Activated naive CD8-positive, alpha-beta T cell (primary cell): ENCODE data around the gene FNBP1.
A peak's percentile ranks its signal among the peaks of the same experiment; 100 is the strongest.

Experiments
- H3K27ac Mint-ChIP-seq: one replicate; pipeline ENCODE4 v1.8.0; 2021; ENCODE audit warnings: mixed read lengths
- H3K27me3 Mint-ChIP-seq: one replicate; pipeline ENCODE4 v1.8.0; 2021; ENCODE audit warnings: mixed read lengths
- H3K36me3 Mint-ChIP-seq: one replicate; pipeline ENCODE4 v1.8.0; 2021; ENCODE audit warnings: mixed read lengths
- H3K4me1 Mint-ChIP-seq: one replicate; pipeline ENCODE4 v1.8.0; 2021; ENCODE audit warnings: low read depth, mixed read lengths
- H3K4me3 Mint-ChIP-seq: one replicate; pipeline ENCODE4 v1.8.0; 2021; ENCODE audit warnings: mild to moderate bottlenecking, mixed read lengths
- H3K9me3 Mint-ChIP-seq: one replicate; pipeline ENCODE4 v1.8.0; 2021; ENCODE audit warnings: low read depth, mixed read lengths

Gene FNBP1

GRCh38 chr9:130042885-130043653 is at the start of gene FNBP1:
Gene FNBP1, minus strand, starts transcription at chr9:130043189. Its CDS starts 214 bp downstream, at chr9:130042975.
- H3K9me3 Mint-ChIP-seq: no peaks in the 10 kb centered on the region
- H3K27me3 Mint-ChIP-seq: no peaks in the 10 kb centered on the region
- peaks cover 44% of the 10 kb centered on the region for H3K4me1 Mint-ChIP-seq
- H3K36me3 Mint-ChIP-seq: no peaks in the 10 kb centered on the region
- H3K27ac Mint-ChIP-seq: peak within 1 kb of the TSS; percentile 100
- peak within 1 kb of the TSS; percentile 100 for H3K4me3 Mint-ChIP-seq

- H3K36me3 Mint-ChIP-seq: peaks cover 15% of the 10 kb centered on the region
- no peak overlapping the region for H3K4me3 Mint-ChIP-seq
- H3K27ac Mint-ChIP-seq: no peak overlapping the region
- H3K4me1 Mint-ChIP-seq: peaks cover 3% of the 10 kb centered on the region
- no peaks in the 10 kb centered on the region for H3K9me3 Mint-ChIP-seq
- H3K27me3 Mint-ChIP-seq: no peaks in the 10 kb centered on the region
Measured at GRCh38 chr9:130090915-130091314, 47.9 kb upstream of the FNBP1 start.

GRCh38 chr9:130089141-130089540 is 46.2 kb upstream of the FNBP1 start:
- Mint-ChIP-seq H3K27me3 (no peaks in the 10 kb centered on the region), H3K36me3 (peaks cover 12% of the 10 kb centered on the region), H3K4me1 (peaks cover 3% of the 10 kb centered on the region)

GRCh38 chr9:130088051-130088450 is 45.1 kb upstream of the FNBP1 start:
- Mint-ChIP-seq H3K36me3 (peaks cover 12% of the 10 kb centered on the region), H3K4me1 (peaks cover 3% of the 10 kb centered on the region), H3K27ac (peak overlapping the region; percentile 7), H3K9me3 (no peaks in the 10 kb centered on the region), H3K27me3 (no peaks in the 10 kb centered on the region), H3K4me3 (no peak overlapping the region)

More at GRCh38 chr9:130089141-130089540, 46.2 kb upstream of the FNBP1 start:
- Mint-ChIP-seq H3K27ac (no peak overlapping the region), H3K9me3 (no peaks in the 10 kb centered on the region), H3K4me3 (no peak overlapping the region)

- H3K4me3 Mint-ChIP-seq: no peak overlapping the region
- peaks cover 16% of the 10 kb centered on the region for H3K36me3 Mint-ChIP-seq
- no peak overlapping the region for H3K27ac Mint-ChIP-seq
- H3K4me1 Mint-ChIP-seq: no peaks in the 10 kb centered on the region
- H3K9me3 Mint-ChIP-seq: no peaks in the 10 kb centered on the region
- H3K27me3 Mint-ChIP-seq: no peaks in the 10 kb centered on the region
Measured at GRCh38 chr9:130084337-130084736, 41.3 kb upstream of the FNBP1 start.

GRCh38 chr9:130078547-130078946 is 35.6 kb upstream of the FNBP1 start:
- peaks cover 26% of the 10 kb centered on the region for H3K36me3 Mint-ChIP-seq
- no peak overlapping the region for H3K4me3 Mint-ChIP-seq
- no peaks in the 10 kb centered on the region for H3K27me3 Mint-ChIP-seq
- H3K27ac Mint-ChIP-seq: peak overlapping the region; percentile 37
- no peaks in the 10 kb centered on the region for H3K9me3 Mint-ChIP-seq
- H3K4me1 Mint-ChIP-seq: peaks cover 6% of the 10 kb centered on the region

- H3K9me3 Mint-ChIP-seq: no peaks in the 10 kb centered on the region
- peaks cover 27% of the 10 kb centered on the region for H3K4me1 Mint-ChIP-seq
- no peaks in the 10 kb centered on the region for H3K27me3 Mint-ChIP-seq
- no peak overlapping the region for H3K27ac Mint-ChIP-seq
- peaks cover 10% of the 10 kb centered on the region for H3K36me3 Mint-ChIP-seq
- no peak overlapping the region for H3K4me3 Mint-ChIP-seq
Measured at GRCh38 chr9:130073373-130073772, 30.4 kb upstream of the FNBP1 start.

GRCh38 chr9:130072515-130073235 is 29.7 kb upstream of the FNBP1 start:
- H3K4me1 Mint-ChIP-seq: peaks cover 32% of the 10 kb centered on the region
- peaks cover 6% of the 10 kb centered on the region for H3K36me3 Mint-ChIP-seq
- no peak overlapping the region for H3K4me3 Mint-ChIP-seq
- no peaks in the 10 kb centered on the region for H3K27me3 Mint-ChIP-seq
- no peaks in the 10 kb centered on the region for H3K9me3 Mint-ChIP-seq
- peak overlapping the region; percentile 59 for H3K27ac Mint-ChIP-seq

- Mint-ChIP-seq H3K36me3 (peaks cover 3% of the 10 kb centered on the region), H3K27me3 (no peaks in the 10 kb centered on the region), H3K4me1 (peaks cover 34% of the 10 kb centered on the region), H3K27ac (peak overlapping the region; percentile 46), H3K9me3 (no peaks in the 10 kb centered on the region), H3K4me3 (no peak overlapping the region)
Measured at GRCh38 chr9:130069048-130069447, 26.1 kb upstream of the FNBP1 start.

- no peak overlapping the region for H3K27ac Mint-ChIP-seq
- H3K36me3 Mint-ChIP-seq: peaks cover 7% of the 10 kb centered on the region
- no peak overlapping the region for H3K4me3 Mint-ChIP-seq
- no peaks in the 10 kb centered on the region for H3K27me3 Mint-ChIP-seq
- H3K9me3 Mint-ChIP-seq: no peaks in the 10 kb centered on the region
- H3K4me1 Mint-ChIP-seq: peaks cover 37% of the 10 kb centered on the region
Measured at GRCh38 chr9:130064621-130065020, 21.6 kb upstream of the FNBP1 start.

- Mint-ChIP-seq H3K27ac (no peak overlapping the region), H3K4me3 (no peak overlapping the region), H3K9me3 (no peaks in the 10 kb centered on the region), H3K4me1 (peaks cover 28% of the 10 kb centered on the region), H3K27me3 (no peaks in the 10 kb centered on the region), H3K36me3 (peaks cover 10% of the 10 kb centered on the region)
Measured at GRCh38 chr9:130062750-130063149, 19.8 kb upstream of the FNBP1 start.

- H3K27me3 Mint-ChIP-seq: no peaks in the 10 kb centered on the region
- peaks cover 10% of the 10 kb centered on the region for H3K36me3 Mint-ChIP-seq
- no peak overlapping the region for H3K4me3 Mint-ChIP-seq
- no peaks in the 10 kb centered on the region for H3K9me3 Mint-ChIP-seq
- H3K27ac Mint-ChIP-seq: no peak overlapping the region
- H3K4me1 Mint-ChIP-seq: peaks cover 26% of the 10 kb centered on the region
Measured at GRCh38 chr9:130060296-130060695, 17.3 kb upstream of the FNBP1 start.

- Mint-ChIP-seq H3K27me3 (no peaks in the 10 kb centered on the region), H3K9me3 (no peaks in the 10 kb centered on the region), H3K4me1 (peaks cover 32% of the 10 kb centered on the region), H3K36me3 (peaks cover 8% of the 10 kb centered on the region), H3K4me3 (no peak overlapping the region), H3K27ac (peak overlapping the region; percentile 43)
Measured at GRCh38 chr9:130058887-130059286, 15.9 kb upstream of the FNBP1 start.

- Mint-ChIP-seq H3K27me3 (no peaks in the 10 kb centered on the region), H3K27ac (peak overlapping the region; percentile 61), H3K9me3 (no peaks in the 10 kb centered on the region), H3K4me3 (no peak overlapping the region), H3K36me3 (peaks cover 8% of the 10 kb centered on the region), H3K4me1 (peaks cover 35% of the 10 kb centered on the region)
Measured at GRCh38 chr9:130058154-130058553, 15.2 kb upstream of the FNBP1 start.

- Mint-ChIP-seq H3K9me3 (no peaks in the 10 kb centered on the region), H3K27me3 (no peaks in the 10 kb centered on the region), H3K4me1 (peaks cover 36% of the 10 kb centered on the region), H3K27ac (peak overlapping the region; percentile 91), H3K36me3 (peaks cover 3% of the 10 kb centered on the region), H3K4me3 (peak overlapping the region; percentile 94)
Measured at GRCh38 chr9:130054820-130055219, 11.8 kb upstream of the FNBP1 start.
